ENCODE results near the gene PDE6C.

- TF ChIP-seq RAD21 (IDR thresholded peaks at IDR 0.05; ENCODE audit: low read depth) (no peak), NFIC (IDR thresholded peaks at IDR 0.05) (no peak), EP300 (IDR thresholded peaks at IDR 0.05; ENCODE audit: borderline replicate concordance) (no peak), REST (IDR thresholded peaks at IDR 0.05; ENCODE audit: low read depth) (no peak)
- TF ChIP-seq, protein P1, sequence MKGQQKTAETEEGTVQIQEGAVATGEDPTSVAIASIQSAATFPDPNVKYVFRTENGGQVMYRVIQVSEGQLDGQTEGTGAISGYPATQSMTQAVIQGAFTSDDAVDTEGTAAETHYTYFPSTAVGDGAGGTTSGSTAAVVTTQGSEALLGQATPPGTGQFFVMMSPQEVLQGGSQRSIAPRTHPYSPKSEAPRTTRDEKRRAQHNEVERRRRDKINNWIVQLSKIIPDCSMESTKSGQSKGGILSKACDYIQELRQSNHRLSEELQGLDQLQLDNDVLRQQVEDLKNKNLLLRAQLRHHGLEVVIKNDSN (IDR thresholded peaks at IDR 0.05), result no peak
- TF ChIP-seq, protein P2, sequence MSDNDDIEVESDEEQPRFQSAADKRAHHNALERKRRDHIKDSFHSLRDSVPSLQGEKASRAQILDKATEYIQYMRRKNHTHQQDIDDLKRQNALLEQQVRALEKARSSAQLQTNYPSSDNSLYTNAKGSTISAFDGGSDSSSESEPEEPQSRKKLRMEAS (IDR thresholded peaks at IDR 0.05), result no peak
These were observed 99.6 kb downstream of the PDE6C start for GRCh38 chr10:93711891-93712290.

All from Ishikawa (cell line).